Measurements from ENCODE around the gene MVB12B. TPM values are rescaled to one million over a fixed set of nuclear protein-coding genes. Genes with fewer than 3 reads are reported as not detected.

The MVB12B gene
- total RNA-seq, 2 experiments from 2014 or later = 17.4 to 19.9 TPM

DNA sequence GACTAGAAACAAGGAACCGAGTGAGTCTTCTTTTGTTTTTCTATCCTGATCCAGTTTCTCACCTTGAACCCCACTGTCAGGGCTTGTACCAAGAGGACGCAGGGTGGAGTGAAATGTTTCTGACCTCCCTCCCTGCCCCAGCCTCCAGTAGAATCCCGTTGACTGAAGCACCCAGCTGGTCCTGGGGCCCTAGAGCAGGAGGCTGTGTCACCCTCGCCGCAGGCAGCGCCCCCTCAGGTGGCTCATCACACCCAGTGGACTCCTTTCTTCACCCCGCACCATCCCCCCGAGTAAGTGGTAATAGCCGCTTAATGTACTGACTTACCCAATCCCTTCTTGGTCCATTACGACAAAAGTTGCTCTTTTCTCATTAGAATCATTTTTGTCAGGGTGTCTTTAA is 53.8 kb downstream of the MVB12B start:
- Mint-ChIP-seq H3K36me3 (ENCODE audit: low read depth) (peaks cover 12% of the 10 kb centered on the region), H3K27me3 (ENCODE audit: low read depth) (no peaks in the 10 kb centered on the region), H3K27ac (peak overlapping the region; percentile 31), H3K4me1 (ENCODE audit: low read depth) (peaks cover 20% of the 10 kb centered on the region), H3K4me3 (no peak overlapping the region), H3K9me3 (ENCODE audit: insufficient read depth) (no peaks in the 10 kb centered on the region)
- ATAC-seq = no peak
- ChIA-PET CTCF (no interaction called here), POLR2A (no interaction called here)
- DNase-seq = peak; percentile 16

DNA sequence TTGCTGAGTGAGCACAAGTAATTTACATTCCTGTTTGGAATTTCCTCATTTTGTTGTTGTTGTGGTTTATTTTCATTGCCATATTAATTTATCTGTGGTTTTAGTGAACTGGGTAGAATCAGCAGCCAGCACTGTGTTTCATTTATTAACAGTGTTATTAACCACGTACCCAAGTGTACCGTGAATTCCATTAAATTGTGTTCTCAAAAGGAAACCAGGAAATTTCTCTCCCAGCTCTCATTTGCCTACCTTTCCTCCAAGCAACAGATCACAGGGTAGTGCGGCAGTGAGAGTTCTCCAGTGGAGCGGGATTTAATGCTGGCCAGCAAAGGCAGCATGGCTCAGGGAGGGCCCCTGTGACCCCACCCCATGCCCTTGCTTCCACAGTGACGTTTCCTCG is 54.6 kb downstream of the MVB12B start:
- DNase-seq = no peak
- ChIA-PET POLR2A (no interaction called here), CTCF (no interaction called here)
- no peak overlapping the region for H3K4me3 Mint-ChIP-seq
- no peaks in the 10 kb centered on the region for H3K9me3 Mint-ChIP-seq (ENCODE audit: insufficient read depth)
- H3K4me1 Mint-ChIP-seq (ENCODE audit: low read depth) = peaks cover 12% of the 10 kb centered on the region
- H3K27me3 Mint-ChIP-seq (ENCODE audit: low read depth) = no peaks in the 10 kb centered on the region
- H3K27ac Mint-ChIP-seq = no peak overlapping the region
- no peak for ATAC-seq
- H3K36me3 Mint-ChIP-seq (ENCODE audit: low read depth) = peaks cover 13% of the 10 kb centered on the region

DNA sequence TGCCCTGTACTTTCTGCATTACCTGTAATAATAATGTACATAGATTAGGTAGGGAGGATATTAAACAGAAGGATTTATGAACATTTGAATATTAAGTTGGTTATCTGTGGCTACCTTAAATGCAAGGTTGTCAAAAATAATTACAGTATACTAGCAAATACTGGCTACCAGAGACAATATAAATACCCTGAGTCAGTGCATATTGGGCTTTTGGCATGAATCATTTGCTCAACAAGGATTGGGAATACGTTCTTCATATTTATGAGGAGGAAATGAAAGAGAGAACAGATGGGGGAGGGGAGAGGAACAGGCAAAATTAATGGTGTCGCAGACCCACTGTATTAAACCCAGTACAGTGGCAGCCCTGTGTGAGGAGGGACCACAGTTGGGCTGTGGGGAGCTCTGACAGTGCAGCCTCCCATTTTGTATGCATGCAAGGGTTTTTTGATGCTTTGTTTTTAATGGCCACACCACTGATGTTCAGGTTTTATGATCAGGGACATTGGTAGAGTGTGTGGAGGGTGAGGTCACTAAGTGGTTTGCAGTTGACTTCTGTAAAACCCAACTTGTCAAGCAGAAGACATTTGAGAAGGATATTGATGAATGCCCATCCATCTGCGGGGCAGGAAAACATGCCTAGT is 56.9 kb downstream of the MVB12B start:
- Mint-ChIP-seq H3K4me1 (ENCODE audit: low read depth) (peaks cover 3% of the 10 kb centered on the region), H3K36me3 (ENCODE audit: low read depth) (peaks cover 21% of the 10 kb centered on the region), H3K27ac (no peak overlapping the region), H3K4me3 (no peak overlapping the region), H3K9me3 (ENCODE audit: insufficient read depth) (no peaks in the 10 kb centered on the region), H3K27me3 (ENCODE audit: low read depth) (no peaks in the 10 kb centered on the region)
- ATAC-seq (no peak), DNase-seq (no peak)
- ChIA-PET POLR2A (no interaction called here), CTCF (interaction anchor here (0.9 to 4.6 kb wide), 2 partner anchors 12 to 66 kb away, joined by 3 to 19 read pairs; no protein-coding TSS in a partner anchor)

DNA sequence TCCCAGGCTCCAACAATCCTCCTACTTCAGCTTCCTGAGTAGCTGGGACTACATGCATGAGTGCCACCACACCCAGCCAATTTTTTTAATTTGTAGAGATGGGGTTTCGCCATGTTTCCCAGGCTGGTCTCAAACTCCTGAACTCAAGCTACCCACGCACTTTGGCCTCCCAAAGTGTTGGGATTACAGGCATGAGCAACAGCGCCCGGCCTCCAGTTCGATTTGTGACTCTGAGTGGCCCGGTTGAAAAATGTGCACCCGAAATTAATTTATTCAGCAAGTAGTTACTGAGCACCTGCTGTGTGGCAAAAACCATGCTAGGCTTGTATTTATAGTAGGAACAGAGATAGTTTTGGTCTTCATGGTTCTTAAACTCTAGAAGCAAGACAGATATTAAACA is 58.3 kb downstream of the MVB12B start:
- Mint-ChIP-seq H3K27ac (no peak overlapping the region), H3K4me3 (no peak overlapping the region), H3K27me3 (ENCODE audit: low read depth) (no peaks in the 10 kb centered on the region), H3K4me1 (ENCODE audit: low read depth) (peaks cover 10% of the 10 kb centered on the region), H3K36me3 (ENCODE audit: low read depth) (peaks cover 27% of the 10 kb centered on the region), H3K9me3 (ENCODE audit: insufficient read depth) (no peaks in the 10 kb centered on the region)
- ATAC-seq (no peak), DNase-seq (no peak)
- CTCF ChIA-PET = interaction anchor here (1.1 to 4.6 kb wide), 3 partner anchors 11 to 82 kb away, joined by 5 to 19 read pairs (median 6); no protein-coding TSS in a partner anchor
- POLR2A ChIA-PET = no interaction called here

DNA sequence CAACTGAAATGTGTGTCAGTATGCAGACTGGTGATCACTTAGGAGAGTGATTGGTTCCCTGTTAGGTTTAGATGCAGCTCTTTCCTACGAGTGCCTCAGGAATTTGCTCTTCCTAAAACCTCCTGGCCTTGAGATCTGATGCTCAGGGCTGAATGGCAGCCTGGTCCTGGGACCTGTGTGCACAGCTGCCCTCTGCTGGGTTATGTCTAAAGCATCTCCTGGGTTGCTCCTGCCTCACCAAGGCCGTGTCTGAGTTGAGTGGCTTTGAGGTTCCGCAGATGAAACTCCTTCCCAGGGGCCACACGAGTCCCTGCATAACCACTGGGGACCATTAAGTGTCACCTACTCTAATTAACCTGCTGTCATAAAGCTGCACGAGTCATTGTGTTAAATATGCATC is 59.5 kb downstream of the MVB12B start:
- Mint-ChIP-seq H3K27ac (no peak overlapping the region), H3K4me1 (ENCODE audit: low read depth) (peaks cover 22% of the 10 kb centered on the region)

DNA sequence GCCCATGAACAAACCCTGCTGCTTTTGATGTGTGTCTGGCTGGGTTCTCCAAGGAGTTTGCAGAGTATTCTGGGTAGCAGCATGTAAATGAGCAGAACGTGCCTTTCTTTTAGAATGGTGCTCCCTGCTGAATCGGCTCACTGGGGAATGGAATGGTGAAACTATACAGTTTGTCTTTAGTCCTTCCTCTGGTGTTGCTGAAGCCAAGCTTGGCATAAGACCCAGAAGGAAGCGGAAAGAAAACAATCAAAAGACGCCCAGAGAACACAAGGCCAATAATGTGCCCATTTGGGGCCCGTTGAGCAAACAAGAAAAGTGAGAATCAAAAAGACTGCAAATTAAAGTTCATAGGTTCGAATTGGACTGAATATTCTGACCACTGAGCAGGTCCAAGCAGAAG is 60.1 kb downstream of the MVB12B start:
- no peak for ATAC-seq
- Mint-ChIP-seq H3K36me3 (ENCODE audit: low read depth) (peaks cover 29% of the 10 kb centered on the region), H3K27ac (no peak overlapping the region), H3K9me3 (ENCODE audit: insufficient read depth) (no peaks in the 10 kb centered on the region), H3K27me3 (ENCODE audit: low read depth) (no peaks in the 10 kb centered on the region), H3K4me3 (no peak overlapping the region), H3K4me1 (ENCODE audit: low read depth) (peaks cover 29% of the 10 kb centered on the region)
- ChIA-PET CTCF (interaction anchor here (1.0 to 4.6 kb wide), 4 partner anchors 9 to 105 kb away, joined by 3 to 19 read pairs (median 4); no protein-coding TSS in a partner anchor), POLR2A (no interaction called here)
- DNase-seq = no peak

More for the DNA sequence above, 59.5 kb downstream of the MVB12B start:
- Mint-ChIP-seq H3K9me3 (ENCODE audit: insufficient read depth) (no peaks in the 10 kb centered on the region), H3K4me3 (no peak overlapping the region), H3K36me3 (ENCODE audit: low read depth) (peaks cover 28% of the 10 kb centered on the region), H3K27me3 (ENCODE audit: low read depth) (no peaks in the 10 kb centered on the region)
- POLR2A ChIA-PET = no interaction called here
- no peak for ATAC-seq
- DNase-seq = no peak
- CTCF ChIA-PET = interaction anchor here (0.7 to 4.6 kb wide), 7 partner anchors 10 to 105 kb away, joined by 3 to 19 read pairs (median 5); no protein-coding TSS in a partner anchor

DNA sequence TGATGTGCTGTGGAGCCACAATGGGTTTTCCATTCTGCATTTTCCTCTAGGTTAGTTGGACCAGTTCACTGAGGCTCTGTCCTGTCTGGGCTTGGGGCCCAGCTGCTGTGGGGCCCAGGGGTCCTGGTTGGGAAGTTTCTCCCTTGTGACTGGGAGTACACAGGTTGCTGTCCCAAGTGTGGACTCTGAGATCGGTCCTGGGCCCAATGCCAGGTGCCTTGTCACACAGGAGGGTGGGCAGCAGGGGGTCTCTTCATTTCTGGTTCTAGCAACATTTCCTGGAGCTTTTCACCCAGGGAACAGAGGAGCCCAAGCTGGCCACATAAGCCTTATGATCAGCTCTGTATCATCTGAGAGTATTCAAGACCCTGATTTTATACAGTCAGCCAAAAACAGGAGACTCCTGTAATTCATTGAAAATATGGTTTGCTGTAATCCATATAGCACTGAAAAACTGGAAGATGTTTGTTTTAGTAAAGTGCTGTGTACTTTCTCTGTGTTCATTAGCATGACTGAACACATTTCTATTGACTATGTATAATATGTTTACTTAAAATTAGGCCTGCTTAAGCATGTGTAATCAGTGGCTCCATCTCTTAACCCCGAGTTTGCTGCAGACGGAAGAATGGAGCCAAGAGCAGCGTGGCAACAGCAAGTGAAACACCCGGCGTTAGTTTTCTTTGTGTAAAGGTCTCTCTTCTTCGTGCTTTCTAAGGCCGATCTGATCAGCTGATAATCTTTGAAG is 62.5 kb downstream of the MVB12B start:
- Mint-ChIP-seq H3K4me1 (ENCODE audit: low read depth) (peaks cover 41% of the 10 kb centered on the region), H3K27me3 (ENCODE audit: low read depth) (no peaks in the 10 kb centered on the region), H3K36me3 (ENCODE audit: low read depth) (peaks cover 41% of the 10 kb centered on the region), H3K27ac (no peak overlapping the region), H3K4me3 (no peak overlapping the region), H3K9me3 (ENCODE audit: insufficient read depth) (no peaks in the 10 kb centered on the region)
- ChIA-PET POLR2A (interaction anchor here (0.9 kb wide), 1 partner anchor 73 kb away, joined by 3 read pairs; no protein-coding TSS in a partner anchor), CTCF (interaction anchor here (1.0 to 2.0 kb wide), 3 partner anchors 9 to 102 kb away, joined by 3 to 16 read pairs (median 3); no protein-coding TSS in a partner anchor)
- DNase-seq = no peak
- no peak for ATAC-seq

DNA sequence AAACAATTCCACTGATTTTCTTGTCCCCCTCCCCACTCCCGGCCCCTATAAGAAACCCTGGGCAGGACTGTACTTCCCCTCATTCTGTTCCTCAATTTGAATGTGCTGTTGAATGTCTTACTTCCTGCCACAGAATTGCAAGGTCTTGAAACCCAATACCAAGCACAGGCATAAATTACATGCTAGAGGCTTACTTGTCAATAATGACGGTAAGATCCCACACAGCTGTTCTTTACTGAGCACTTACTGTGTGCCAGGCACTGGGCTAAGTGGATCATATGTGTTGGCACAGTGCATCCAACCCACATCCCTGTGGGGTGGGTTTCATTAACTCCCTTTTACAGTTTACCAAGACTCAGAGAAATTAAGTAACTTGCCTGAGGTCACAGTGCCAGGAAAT is 63.4 kb downstream of the MVB12B start:
- Mint-ChIP-seq H3K27me3 (ENCODE audit: low read depth) (no peaks in the 10 kb centered on the region), H3K4me3 (no peak overlapping the region), H3K36me3 (ENCODE audit: low read depth) (peaks cover 49% of the 10 kb centered on the region), H3K9me3 (ENCODE audit: insufficient read depth) (no peaks in the 10 kb centered on the region), H3K4me1 (ENCODE audit: low read depth) (peaks cover 50% of the 10 kb centered on the region), H3K27ac (peak overlapping the region; percentile 73)
- no peak for ATAC-seq
- CTCF ChIA-PET = no interaction called here
- DNase-seq = no peak
- POLR2A ChIA-PET = no interaction called here

DNA sequence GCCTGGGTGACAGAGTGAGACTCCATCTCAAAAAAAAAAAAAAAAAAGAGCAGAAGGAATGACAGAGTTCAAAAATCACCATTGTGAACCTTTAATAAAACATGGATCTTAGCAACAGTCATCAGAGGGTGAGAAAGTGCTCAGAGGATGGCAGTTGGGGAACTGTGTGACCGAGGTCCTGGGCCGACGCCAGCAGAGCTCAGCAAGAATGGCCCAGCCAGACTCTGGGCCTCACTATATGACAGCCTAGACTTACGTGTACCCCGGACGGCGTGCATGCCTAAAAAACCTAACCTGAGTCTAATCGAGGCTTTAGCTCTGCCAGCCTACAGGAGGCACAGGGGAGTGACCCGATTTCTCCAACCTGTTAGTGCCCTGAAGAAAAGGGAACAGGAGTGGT is 64.3 kb downstream of the MVB12B start:
- Mint-ChIP-seq H3K36me3 (ENCODE audit: low read depth) (peaks cover 55% of the 10 kb centered on the region), H3K27ac (no peak overlapping the region), H3K9me3 (ENCODE audit: insufficient read depth) (no peaks in the 10 kb centered on the region), H3K4me3 (no peak overlapping the region), H3K27me3 (ENCODE audit: low read depth) (no peaks in the 10 kb centered on the region), H3K4me1 (ENCODE audit: low read depth) (peaks cover 59% of the 10 kb centered on the region)
- ATAC-seq = no peak
- POLR2A ChIA-PET = no interaction called here
- no peak for DNase-seq
- CTCF ChIA-PET = interaction anchor here (1.2 kb wide), 1 partner anchor 8 kb away, joined by 3 read pairs; no protein-coding TSS in a partner anchor

DNA sequence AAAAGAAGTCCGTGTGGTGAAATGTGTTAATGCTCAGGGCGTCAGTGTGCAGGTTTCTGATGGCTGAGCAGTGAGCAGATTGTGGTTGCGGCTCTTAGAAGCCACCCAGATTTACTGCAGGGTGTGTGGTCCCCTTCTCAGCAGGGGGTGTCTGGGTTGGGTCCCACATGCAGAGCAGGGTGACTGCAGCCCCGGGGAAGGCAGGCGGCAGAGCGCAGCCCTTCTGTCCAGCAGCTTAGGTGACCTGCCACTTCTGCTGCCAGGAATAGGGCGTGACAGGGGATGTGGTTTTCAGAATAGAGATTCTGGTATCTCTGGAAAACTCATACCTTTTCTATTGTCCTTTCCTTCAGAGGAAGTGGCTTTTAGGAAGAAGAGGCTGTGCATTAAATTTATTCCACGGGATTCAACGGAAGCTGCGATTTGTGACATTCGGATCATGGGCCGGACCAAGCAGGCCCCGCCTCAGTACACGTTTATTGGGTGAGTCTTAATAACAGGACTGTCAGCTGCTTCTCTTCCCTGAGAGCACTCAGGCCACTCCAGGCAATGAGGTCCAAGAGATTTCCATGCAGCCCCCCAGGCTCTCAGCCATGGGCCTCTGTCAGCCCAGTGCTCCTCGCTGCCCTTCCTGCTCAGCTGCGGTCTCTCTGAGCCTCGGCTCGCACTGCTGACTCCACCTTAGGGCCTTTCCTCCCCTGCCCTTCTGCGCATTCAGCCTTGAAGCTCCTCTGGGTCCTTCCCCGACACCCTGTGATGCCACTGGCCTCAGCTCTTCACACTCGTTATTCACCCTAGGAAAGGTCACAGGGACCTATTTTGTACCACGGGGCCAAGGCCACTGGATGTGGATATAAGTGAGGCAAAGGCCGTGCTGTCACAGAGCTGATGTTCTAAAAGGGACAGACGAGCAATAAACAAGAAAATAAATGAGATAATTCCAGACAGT is 65.4 kb downstream of the MVB12B start:
- H3K36me3 Mint-ChIP-seq (ENCODE audit: low read depth) = peaks cover 62% of the 10 kb centered on the region
- no peaks in the 10 kb centered on the region for H3K27me3 Mint-ChIP-seq (ENCODE audit: low read depth)
- H3K9me3 Mint-ChIP-seq (ENCODE audit: insufficient read depth) = no peaks in the 10 kb centered on the region
- ATAC-seq (no peak), DNase-seq (no peak)
- peak overlapping the region; percentile 4 for H3K27ac Mint-ChIP-seq
- POLR2A ChIA-PET = no interaction called here
- H3K4me3 Mint-ChIP-seq = no peak overlapping the region
- peaks cover 70% of the 10 kb centered on the region for H3K4me1 Mint-ChIP-seq (ENCODE audit: low read depth)
- CTCF ChIA-PET = interaction anchor here (0.7 kb wide), 1 partner anchor 90 kb away, joined by 3 read pairs; no protein-coding TSS in a partner anchor

DNA sequence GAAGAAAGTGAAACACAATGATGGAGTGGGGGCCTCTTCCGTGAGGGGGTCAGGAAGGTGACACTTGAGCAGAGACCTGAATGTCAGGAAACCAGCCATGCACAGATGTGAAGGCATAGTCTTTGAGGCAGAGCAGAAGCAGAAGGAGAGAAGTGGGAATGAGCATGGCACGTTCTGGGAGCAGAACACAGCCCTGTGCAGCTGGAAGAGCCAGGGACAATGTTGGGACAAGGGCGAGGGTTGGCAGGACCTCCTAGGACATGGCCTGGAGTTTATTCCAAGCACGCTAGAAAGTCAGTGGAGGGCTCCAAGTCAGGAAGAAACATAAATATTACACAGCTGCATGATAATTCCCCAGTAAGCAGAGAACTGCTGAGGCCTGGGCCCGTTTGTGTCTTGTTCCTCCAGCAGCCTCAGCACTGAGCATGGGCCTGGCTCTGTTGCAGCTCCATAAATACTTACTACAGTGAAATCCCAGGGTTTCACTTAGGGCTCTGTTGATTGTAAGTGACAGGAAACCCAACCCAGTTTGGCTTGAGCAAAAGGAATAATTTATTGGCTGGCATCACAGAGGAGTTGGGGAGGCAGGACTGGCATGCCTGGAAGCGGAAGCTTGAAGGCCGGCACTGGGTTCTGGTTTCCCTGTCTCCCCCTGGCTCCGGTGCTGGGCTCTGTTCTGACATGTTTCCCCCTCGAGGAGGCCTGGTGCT is 66.2 kb downstream of the MVB12B start:
- Mint-ChIP-seq H3K27me3 (ENCODE audit: low read depth) (no peaks in the 10 kb centered on the region), H3K4me1 (ENCODE audit: low read depth) (peaks cover 78% of the 10 kb centered on the region), H3K9me3 (ENCODE audit: insufficient read depth) (no peaks in the 10 kb centered on the region), H3K36me3 (ENCODE audit: low read depth) (peaks cover 64% of the 10 kb centered on the region), H3K27ac (peak overlapping the region; percentile 32), H3K4me3 (no peak overlapping the region)
- ATAC-seq = no peak
- POLR2A ChIA-PET = no interaction called here
- CTCF ChIA-PET = interaction anchor here (0.7 to 8.4 kb wide), 2 partner anchors 91 to 98 kb away, joined by 3 to 142 read pairs; no protein-coding TSS in a partner anchor
- DNase-seq = no peak

Data from activated CD8-positive, alpha-beta T cell treated with anti-CD3 and anti-CD28 coated beads, Interleukin-2, amount 10 ng/mL, durations not matched to agents 7 days and 5 days (primary cell).